Measurements from ENCODE around the gene GUCY1A1. TPM values are rescaled to one million over a fixed set of nuclear protein-coding genes. Genes with fewer than 3 reads are reported as not detected.

Gene GUCY1A1
- total RNA-seq, 1 donor: 84.0 TPM

DNA sequence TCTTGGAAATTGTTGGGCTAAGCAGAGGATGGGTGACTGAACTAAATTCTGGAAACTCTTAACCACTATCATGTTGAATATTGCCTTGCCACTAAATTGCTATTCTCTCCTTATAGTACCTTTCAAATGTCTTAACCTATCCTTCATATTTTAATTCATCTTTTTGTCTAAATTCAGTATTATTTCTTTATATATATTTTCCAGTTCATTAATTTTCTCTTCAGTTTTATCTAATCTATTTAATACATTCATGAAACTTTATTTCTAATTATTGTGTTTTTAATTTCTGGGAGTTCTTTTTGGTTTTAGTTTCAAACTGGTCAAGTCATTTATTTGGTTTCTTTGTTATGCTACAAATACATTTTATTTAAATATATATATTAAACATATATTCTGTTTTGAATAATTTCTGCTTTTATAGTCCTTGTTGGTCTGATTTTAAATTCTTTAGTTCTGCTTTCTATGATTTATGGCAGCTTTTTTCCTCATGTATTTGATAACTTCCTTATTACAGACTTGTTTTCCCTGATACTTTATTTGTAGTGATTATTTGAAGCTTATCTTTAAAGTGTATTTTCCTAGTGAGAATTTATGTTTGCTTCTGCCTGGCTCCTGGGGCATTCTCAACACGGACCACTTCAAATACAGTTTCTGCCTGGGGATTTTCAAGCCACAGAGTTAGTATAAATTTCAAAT, 8.5 kb upstream of the GUCY1A1 start:
- DNase-seq (ENCODE audit: low read depth in 2 of 3, low spot score in 2 of 3): peak in 1 of 3 donors; percentile 42

DNA sequence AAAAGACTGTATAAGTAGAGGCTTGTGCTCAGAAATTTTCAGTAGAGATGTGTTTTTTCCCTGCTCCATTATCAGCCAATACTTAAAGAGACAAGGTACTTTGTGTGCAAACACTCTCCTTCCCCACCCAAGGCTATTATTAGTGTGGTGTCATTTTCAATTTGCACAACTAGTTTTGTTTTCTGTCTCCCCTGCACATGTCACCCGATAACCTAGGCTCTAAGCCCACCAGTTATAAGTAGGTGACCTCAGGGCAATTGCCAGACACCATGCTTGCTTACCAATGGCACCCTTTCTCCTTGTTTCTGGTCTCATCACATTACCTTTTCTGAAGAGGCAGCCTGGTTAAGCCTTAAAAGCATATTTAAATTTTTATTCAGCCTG, 8.0 kb upstream of the GUCY1A1 start:
- no peak for DNase-seq (ENCODE audit: low read depth in 2 of 3, low spot score in 2 of 3)

DNA sequence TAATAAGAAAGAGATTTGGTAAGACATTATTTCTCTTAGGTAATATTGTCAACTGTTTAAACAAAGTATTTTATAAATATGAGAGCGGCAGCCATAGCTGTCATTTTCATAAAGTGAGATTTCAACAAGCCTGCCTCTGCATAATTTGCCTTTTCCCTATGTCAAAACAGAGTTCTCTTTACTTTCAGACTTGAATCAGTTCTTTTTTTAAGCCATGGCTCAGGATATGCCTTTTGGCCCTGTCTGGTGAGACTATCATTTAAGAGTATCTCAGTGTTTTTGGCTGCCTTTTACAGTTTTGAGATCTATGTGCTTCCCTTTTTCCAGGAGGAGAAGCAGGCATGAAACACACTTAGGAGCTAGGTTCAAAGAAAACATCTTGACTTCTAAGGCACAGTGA, 7.5 kb upstream of the GUCY1A1 start:
- no peak for DNase-seq (ENCODE audit: low read depth in 2 of 3, low spot score in 2 of 3)

DNA sequence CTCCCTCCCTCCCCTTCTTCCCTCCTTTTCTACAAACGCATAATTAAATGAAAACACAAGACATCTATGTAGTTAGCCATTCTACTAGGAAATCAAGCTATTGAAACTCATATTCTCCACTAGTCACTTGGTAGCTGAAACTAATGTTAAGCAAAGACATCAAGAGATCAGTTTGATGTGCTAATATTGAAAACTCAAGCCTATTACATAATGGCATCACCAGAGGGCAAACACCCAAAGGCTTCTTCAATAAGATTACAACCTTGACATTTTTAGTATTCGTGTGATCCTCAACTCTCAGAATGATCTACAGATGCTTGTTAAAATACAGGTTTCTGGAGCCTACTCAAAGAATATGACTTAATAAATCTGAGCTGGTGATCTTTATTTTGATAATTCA, 6.2 kb upstream of the GUCY1A1 start:
- no peak for DNase-seq (ENCODE audit: low read depth in 2 of 3, low spot score in 2 of 3)

DNA sequence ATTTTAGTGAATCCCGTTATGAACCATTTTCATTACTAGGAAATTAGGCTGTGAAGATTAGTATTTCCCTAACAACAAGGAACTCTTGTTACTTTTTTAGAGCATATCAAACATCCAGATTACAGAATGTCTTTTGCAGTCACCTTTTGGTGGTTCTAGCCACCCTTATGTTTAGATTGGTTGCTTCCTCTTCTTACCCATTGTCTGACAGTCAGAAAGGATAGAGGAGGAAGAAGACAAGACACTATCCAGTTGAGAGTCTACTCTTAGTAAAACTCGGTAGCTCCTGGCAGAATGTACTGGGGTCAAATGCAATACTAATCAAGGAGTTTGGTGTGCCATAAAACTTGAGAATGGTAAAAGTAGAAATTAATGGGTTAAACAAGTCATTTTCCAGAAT, 1.6 kb upstream of the GUCY1A1 start:
- no peak for DNase-seq (ENCODE audit: low read depth in 2 of 3, low spot score in 2 of 3)

DNA sequence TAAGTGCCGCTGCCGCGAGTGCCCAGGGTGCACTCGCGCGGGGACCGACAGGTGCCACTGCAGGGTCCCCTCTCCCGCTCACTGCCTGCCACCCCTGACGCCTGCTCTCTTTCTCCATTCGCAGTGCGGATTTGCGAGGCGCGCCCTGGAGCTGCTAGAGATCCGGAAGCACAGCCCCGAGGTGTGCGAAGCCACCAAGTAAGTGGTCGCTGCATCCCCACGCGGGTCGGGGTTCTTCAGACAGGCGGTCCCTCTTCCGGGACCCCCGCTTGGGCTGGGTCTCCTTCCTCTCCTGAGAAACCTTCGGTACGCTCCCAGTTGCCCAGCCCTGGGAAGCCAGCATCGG, 547 bp downstream of the GUCY1A1 start:
- DNase-seq (ENCODE audit: low read depth in 2 of 3, low spot score in 2 of 3): peak in 2 of 3 donors; percentile 86 to 87

DNA sequence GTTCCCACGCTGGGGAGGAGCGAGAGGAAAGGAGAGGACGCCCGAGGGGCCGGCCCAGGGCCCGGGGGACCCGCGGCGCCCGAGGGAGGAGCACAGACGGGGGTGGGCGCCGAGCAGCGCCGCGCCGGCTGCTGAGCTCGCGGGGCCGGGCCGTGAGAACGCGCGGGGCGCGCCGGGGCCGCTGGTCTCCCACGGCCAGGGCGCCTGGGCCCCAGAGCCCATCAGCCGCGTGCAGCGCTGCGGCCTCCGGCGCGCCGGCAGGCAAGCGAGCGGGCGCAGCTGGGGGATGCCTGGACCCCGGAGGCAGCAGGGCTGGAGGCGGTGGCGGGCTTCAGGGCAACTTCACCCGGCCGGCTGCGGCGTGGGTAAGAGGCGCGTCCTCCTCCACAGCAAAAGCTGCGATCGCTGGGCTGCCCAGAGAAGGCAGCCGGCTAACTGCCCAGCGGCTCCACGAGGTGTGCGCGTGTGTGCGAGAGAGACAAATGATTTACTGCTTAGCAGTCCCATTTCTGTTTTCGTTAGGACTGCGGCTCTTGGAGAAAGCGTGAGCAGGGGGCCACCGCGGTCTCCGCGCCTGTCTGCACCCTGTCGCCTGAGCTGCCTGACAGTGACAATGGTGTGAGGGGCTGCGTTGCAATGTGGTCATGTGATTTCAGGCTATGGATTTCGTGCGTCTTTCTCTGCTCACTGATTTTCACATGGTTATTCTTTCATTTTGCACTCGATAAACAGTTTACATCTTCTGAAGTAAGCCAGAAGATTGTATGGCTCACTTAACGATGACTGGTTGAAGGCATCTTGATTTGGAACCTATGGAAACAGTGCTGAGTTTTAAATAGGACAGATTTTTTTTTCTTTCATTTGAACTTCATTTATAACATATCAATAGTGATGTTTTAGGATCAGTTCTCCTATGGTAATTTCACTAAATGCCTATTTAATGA, 1.2 kb downstream of the GUCY1A1 start:
- peak in 2 of 3 donors; percentile 71 to 78 for DNase-seq (ENCODE audit: low read depth in 2 of 3, low spot score in 2 of 3)

DNA sequence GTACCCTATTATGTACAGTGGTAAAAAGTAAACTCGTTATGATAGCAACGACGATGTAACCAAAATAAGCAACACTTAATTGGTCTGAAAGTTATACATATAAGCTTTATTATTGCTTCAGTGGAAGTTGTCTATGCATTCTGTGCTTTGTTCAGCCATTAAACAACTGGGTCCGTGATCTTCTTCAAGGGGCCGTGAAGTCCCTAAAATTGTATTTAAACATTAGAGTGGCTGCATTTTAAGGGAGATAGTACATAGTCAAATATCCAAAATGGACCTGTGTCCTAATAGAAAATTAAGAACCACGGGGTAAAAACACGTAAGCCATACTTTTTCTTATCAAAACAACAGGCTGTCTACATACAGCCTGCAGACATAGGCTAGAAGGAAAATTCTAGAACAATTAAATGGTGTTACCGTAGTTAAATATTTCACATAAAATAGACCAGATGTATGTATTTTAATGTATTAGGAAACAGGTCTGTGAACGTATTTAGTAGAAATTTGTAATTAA, 2.1 kb downstream of the GUCY1A1 start:
- no peak for DNase-seq (ENCODE audit: low read depth in 2 of 3, low spot score in 2 of 3)

DNA sequence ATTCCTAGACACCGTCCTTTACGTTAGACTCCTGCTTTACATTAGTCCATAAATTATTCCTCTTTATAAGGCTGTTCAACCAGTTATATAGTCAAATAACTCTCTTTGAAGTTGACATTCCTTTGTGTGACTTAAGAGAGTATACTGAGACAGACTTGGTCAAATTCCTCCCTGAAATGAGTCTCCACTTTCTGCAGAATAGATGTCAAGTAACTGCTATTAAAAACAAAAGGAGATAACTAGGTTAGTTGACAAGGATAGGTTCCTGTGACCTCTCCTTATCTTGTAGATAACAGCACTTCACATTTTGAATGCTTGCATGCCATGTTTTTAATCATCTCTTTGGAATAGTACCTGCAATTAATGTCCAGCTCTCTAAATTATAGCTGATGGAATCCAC, 5.7 kb downstream of the GUCY1A1 start:
- DNase-seq (ENCODE audit: low read depth in 2 of 3, low spot score in 2 of 3): no peak

DNA sequence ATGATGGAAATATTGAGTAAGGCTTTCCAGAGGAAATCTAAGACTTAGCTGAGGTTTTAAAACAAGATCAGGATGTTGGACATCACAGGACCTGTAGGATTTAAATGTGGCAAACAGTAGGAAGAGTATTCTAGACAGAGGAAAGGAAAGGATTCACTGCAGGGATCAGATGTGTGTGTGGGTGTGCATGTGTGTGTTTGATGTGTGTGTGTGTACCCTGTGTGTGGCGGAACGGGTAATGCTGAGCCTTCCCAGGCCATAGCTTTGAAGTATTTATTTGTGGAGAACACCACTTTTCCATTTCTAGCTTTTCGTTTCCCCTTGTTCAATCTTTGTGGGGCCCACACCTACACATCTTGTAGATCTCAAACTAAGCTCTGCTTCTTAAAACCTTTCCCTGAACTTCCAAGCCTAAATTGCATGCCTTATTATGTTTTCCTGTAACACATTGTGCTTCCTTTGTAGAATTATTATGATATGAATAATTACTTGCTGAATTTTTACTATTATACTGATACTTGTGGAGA, 6.9 kb downstream of the GUCY1A1 start:
- DNase-seq (ENCODE audit: low read depth in 2 of 3, low spot score in 2 of 3): no peak

DNA sequence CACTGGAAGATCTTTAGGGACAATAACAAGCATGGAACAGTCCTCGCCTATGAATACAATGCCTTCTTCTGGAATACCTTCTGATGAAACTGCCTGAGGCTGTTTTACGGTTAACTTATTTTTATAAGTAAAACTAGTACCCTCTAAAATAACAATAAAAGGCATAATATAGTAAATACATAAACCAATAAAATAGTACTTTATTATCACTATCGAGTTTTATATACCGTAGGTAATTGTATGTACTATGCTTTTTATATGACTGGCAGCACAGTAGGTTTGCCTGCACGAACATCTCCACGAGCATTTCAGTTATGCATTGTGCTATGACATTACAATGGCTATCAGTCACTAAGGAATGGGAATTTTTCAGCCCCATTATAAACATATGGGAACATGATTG, 8.0 kb downstream of the GUCY1A1 start:
- no peak for DNase-seq (ENCODE audit: low read depth in 2 of 3, low spot score in 2 of 3)

DNA sequence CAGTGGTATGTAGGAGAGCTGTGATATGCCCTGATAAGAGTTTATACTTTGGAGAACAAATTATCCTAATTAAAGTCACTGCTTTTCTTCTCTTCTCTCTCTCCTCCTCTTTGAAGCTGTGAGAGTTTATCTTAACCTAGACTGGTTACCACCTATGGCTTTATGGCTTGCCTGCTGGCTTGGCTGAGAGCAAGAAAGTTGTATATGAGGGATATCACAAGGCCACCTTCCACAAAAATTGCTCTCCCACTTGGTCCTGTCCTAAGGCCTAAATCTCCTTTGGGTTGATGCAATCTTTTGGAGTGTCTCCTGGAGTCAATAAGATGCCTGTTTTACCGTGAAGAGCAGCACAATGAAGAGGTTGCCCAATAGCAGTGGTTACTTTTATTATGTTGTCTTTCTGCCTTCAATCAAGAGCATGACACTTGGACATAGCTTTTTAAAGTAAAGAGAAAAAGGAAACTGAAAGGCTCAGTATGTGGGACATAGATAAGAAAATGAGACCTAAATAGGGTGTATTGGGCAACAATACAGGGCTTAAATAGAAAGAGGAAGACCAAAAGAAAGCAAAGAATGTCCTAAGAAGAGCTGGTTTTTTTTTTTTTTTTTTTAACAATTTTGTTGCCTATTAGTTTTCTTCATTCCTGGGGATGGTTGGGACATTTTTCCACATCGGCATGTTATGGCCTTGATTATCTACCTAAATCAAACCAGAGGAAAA, 9.2 kb downstream of the GUCY1A1 start:
- DNase-seq (ENCODE audit: low read depth in 2 of 3, low spot score in 2 of 3): peak in 2 of 3 donors; percentile 61 to 87

DNA sequence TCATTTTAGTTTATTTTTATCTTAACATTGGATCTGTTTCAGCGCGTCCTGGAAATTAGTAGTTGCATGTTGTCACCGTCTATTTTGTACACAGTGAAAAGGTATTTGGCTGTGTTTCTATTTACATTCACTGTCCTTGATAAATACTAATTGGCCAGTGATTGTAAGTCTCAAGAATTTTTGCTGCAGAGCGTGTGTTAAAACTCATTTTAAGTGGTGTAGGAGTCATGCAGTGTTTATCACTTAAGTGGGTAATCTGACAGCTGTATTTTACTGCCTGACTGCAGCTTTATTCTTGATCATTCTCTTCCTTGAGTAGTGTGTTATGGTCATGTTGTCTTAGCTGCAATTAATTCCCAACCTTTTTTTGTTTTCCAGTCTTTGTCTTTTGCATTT, 9.8 kb downstream of the GUCY1A1 start:
- DNase-seq (ENCODE audit: low read depth in 2 of 3, low spot score in 2 of 3): no peak

DNA sequence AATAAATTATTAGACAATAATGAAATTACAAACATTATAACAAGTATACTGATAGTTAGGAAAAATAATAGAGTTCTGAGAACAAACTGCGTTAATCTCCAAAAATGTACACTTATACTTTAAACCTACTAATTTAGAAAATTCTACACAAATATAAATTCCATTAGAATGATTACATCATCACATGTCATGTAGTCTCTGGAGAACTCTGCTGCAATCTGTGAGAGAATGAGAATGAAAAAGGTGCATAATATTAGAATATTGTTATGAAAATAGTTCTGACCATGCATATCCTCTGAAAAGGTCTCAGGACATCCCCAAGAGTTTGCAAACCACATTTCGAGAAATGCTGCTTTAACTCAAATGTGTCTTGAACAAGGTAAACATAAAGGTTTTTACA, 11.4 kb downstream of the GUCY1A1 start:
- no peak for DNase-seq (ENCODE audit: low read depth in 2 of 3, low spot score in 2 of 3)

DNA sequence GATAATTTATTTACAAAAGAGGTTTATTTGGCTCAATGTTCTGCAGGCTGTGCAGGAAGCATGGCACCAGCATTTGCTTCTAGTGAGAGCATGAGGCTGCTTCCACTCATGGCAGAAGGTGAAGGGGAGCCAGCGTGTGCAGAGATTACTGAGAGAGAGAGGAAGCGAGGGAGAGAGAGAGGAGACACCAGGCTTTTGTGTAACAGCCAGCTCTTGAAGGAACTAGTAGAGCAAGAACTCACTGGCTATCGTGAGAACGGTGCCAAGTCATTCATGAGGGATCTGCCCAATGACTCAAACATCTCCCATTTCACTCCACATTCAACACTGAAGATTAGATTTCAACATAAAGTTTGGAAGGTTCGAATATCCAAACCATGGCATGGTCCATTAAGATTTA, 12.7 kb downstream of the GUCY1A1 start:
- no peak for DNase-seq (ENCODE audit: low read depth in 2 of 3, low spot score in 2 of 3)

DNA sequence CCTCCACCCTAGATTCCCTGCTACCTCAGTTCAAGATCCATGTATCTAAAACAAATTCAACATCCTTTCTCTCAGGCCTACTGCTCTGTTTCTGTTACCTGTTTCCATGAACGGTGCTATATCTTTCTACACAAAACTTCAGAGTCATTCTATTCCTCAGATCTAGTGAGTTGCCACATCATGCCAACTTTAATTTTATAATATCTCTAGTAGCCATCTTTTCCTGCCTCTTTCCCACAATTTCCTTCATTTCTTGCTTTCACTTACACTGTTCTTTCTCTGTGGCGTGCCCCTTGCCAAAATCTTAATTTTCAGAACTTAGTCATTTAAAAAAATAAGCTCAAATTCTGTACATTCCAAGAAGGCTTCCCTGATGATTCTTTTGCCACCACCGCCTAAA, 15.2 kb downstream of the GUCY1A1 start:
- peak in 2 of 3 donors; percentile 57 to 68 for DNase-seq (ENCODE audit: low read depth in 2 of 3, low spot score in 2 of 3)

DNA sequence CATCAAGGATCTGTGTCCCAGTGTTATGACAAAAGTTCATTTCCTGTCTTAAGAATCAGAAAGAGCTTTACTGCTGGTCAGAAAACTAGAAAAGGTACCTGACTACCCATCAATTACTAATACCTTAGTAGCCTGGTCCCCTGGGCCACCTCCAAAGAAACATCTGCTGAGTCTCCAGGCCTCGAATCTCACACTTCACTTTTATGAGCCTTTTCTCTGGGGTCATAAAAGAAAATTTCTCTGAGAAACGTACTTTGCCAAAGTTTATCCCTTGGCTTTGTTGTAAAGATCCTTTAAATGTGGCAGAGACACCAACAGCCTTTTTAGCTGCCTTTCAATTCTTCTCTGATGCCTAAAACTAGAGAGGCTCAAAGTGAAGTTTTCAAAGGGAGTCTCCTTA, 17.8 kb downstream of the GUCY1A1 start:
- DNase-seq (ENCODE audit: low read depth in 2 of 3, low spot score in 2 of 3): no peak

DNA sequence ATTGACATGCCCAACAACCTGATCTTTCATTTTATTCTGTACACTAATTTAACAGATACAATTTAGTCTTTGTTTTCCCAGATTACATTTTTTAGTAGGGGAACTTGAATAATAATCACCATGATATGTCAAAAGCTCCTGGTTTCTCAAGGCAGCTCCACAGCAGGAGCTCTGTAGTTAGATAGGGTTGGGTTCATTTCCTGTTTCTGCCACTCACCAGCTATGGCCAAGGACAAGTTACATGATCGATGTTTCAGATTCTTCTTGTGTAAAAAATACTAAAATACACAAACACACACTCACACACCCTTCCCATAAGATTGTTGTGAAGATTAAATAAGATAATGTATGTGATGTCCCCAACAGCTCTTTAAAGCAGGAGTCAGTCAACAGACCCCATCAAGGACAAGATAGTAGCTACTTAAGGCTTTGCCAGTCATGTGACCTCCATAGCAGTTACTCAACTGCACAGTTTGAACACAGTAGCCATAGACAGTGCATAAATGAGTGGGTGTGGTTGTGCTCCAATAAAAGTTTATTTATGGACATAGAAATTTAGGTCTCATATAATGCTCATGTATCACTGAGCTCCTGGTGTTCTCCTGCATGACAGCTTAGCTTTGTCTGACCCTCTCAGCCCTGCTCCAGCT, 18.4 kb downstream of the GUCY1A1 start:
- no peak for DNase-seq (ENCODE audit: low read depth in 2 of 3, low spot score in 2 of 3)

DNA sequence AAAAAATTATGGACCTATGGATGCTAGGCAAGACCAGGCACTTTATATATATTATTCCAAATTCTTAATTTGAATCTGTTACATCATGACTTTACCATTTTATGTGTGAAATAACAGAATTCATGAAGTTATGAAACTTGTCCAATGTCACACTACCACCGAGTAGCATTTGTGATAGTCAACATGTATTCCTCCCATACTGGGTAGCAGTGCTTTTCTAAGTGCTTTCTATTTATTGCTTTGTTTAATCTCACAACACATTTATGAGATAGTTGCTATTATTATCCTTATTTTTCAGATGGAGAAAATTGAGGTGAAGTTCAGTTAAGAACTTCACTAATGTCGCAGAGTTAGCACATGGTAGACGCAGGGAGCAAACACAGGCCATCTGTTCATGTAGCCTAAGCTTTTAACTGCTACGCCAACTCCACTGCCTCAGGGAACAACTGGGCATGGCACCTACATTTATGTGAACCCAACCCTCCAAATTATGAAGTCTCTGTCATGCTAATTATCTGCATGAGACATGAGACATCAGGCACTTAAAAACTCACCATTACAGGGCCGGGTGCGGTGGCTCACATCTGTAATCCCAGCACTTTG, 20.8 kb downstream of the GUCY1A1 start:
- DNase-seq (ENCODE audit: low read depth in 2 of 3, low spot score in 2 of 3): no peak

DNA sequence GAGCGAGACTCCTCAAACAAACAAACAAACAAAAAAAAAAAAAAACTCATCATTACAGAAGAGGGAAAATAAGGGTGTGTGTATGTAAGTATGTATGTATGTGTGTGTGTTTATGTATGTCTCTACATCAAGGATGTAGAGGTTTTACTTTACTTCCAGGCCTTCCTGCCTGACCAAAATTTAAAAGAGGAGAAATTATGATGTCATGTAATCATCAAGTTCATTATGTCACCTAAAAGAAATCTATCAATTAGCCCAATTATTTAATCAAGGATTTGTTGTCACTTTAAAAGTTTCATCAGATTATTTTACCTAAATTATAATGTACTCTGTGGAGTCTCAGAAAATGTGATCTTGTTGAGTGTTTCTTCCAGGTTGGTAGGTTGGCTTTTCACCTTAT, 21.6 kb downstream of the GUCY1A1 start:
- DNase-seq (ENCODE audit: low read depth in 2 of 3, low spot score in 2 of 3): no peak
